Esophagus squamous epithelium (tissue), 5 donors: ENCODE measurements around the gene JAM3. TPM values are rescaled to one million over a fixed set of nuclear protein-coding genes. Genes with fewer than 3 reads are reported as not detected.

Source experiments
- DNase-seq: peaks from one replicate; lab custom pipeline; 2025; lab: John Stamatoyannopoulos, UW
- H3K27ac ChIP-seq, 4 donors: fragments of 200-600 bp; sonication (generic); one replicate each; pipeline ENCODE4 v1.5.1; 2016 to 2019; ENCODE audit warnings: mild to moderate bottlenecking in 1 of 4
- H3K27me3 ChIP-seq, 4 donors: fragments of 200-600 bp; sonication (generic); 1 replicate in 3 of 4; 2 replicates in 1 of 4; pipeline versions ENCODE4 v1.5.1 to v1.6.0; 2017 to 2021; ENCODE audit warnings: antibody characterized with exemption in 1 of 4
- H3K36me3 ChIP-seq, 3 donors: fragments of 200-600 bp; sonication (generic); one replicate each; pipeline ENCODE4 v1.5.1; 2016 to 2019
- H3K4me1 ChIP-seq, 3 donors: fragments of 200-600 bp; sonication (generic); one replicate each; pipeline ENCODE4 v1.5.1; 2017 to 2019
- H3K4me3 ChIP-seq, 4 donors: fragments of 200-600 bp; sonication (generic); 1 replicate in 3 of 4; 2 replicates in 1 of 4; pipeline ENCODE4 v1.5.1; 2016 to 2019; ENCODE audit warnings: mild to moderate bottlenecking in 2 of 4, moderate library complexity in 1 of 4
- H3K9me3 ChIP-seq, 3 donors: fragments of 200-600 bp; sonication (generic); one replicate each; pipeline ENCODE4 v1.5.1; 2016 to 2019
- POLR2A ChIP-seq, 4 donors: fragments of 450-650 bp; IDR thresholded peaks; one replicate each; pipeline ENCODE4 v1.6.1; 2017; ENCODE audit warnings: antibody characterized with exemption in 4 of 4, mild to moderate bottlenecking in 4 of 4, moderate library complexity in 3 of 4
- WGBS, 2 donors: methylation state at CpG; one replicate each; pipeline ENCODE4 v1.1.5; 2018; 5-methylcytosine and 5-hydroxymethylcytosine counted together
- intact Hi-C: fragments of 100-400 bp; cut with DNase I; formaldehyde crosslinking; loops from one replicate; pipeline ENCODE4 v1.15.0; 2022
- total RNA-seq, 4 donors: library from RNA; depleted of rRNA; stranded (reverse); fragments of >200 nt; gene quantifications; one replicate each; pipeline ENCODE4 v1.1.0, GENCODE V29; 2016
- TF ChIP-seq, protein P1 (sequence below), 6 experiments: fragments of 450-650 bp in 4 of 6; fragments of 200-600 bp in 2 of 6; sonication (generic) in 2 of 6; IDR thresholded peaks; one replicate each; pipeline ENCODE4 v1.5.1; 2016 to 2019; ENCODE audit warnings: antibody characterized with exemption in 6 of 6, mild to moderate bottlenecking in 4 of 6, moderate library complexity in 4 of 6
- donor health status: DM: yes; HTN: yes; CAD: no.

Gene JAM3
- total RNA-seq, 4 donors from 2014 or later = 1.6 to 21.4 (median 7.9) TPM

DNA sequence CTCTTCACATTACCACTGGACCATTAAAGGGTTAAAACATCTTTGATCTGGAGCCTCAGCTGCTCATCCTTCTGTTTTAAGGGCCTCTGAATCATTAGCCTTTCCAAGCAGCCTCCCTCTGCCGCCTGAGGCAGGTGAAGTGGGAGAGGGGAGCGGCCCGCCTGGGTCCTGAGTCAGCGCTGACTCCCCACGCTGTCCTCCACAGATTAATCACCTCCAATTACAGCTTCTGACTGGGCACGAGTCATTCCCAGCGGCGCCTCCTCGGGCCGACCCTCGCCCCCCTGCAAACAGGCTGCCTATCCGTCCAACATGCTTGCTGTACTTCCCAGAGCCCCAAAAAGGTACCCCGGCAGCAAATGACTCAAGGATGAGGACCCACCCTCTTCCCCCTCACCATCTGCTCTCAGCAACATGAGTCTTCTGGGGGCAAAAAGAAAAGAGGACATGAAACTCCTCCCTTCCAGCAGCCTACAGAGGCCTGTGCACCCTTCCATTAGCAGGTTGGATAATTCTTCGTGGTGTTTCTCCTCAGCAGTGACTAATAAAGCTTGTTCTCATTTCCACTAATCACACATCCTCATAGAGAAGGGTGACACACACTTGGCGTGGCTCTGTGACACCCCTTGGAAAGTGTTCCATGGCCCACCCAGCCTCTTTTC lies 44.3 kb upstream of the JAM3 start:
- Histone ChIP-seq H3K27me3 (peaks cover 0 to 35% (median 0%) of the 10 kb centered on the region in 4 donors), H3K27ac (no peak overlapping the region), H3K9me3 (no peaks in the 10 kb centered on the region), H3K4me1 (peaks cover 0 to 11% (median 3%) of the 10 kb centered on the region in 3 donors), H3K36me3 (no peaks in the 10 kb centered on the region), H3K4me3 (no peak overlapping the region)
- WGBS, 2 donors = 29 to 40% methylated on average over 4 to 5 of the region's 15 CpGs
- no peak for DNase-seq
- TF ChIP-seq, protein P1, sequence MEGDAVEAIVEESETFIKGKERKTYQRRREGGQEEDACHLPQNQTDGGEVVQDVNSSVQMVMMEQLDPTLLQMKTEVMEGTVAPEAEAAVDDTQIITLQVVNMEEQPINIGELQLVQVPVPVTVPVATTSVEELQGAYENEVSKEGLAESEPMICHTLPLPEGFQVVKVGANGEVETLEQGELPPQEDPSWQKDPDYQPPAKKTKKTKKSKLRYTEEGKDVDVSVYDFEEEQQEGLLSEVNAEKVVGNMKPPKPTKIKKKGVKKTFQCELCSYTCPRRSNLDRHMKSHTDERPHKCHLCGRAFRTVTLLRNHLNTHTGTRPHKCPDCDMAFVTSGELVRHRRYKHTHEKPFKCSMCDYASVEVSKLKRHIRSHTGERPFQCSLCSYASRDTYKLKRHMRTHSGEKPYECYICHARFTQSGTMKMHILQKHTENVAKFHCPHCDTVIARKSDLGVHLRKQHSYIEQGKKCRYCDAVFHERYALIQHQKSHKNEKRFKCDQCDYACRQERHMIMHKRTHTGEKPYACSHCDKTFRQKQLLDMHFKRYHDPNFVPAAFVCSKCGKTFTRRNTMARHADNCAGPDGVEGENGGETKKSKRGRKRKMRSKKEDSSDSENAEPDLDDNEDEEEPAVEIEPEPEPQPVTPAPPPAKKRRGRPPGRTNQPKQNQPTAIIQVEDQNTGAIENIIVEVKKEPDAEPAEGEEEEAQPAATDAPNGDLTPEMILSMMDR (IDR thresholded peaks at IDR 0.05) = no peak
- no peak for TF ChIP-seq POLR2A (IDR thresholded peaks at IDR 0.05)
- intact Hi-C loops = no loop called here

DNA sequence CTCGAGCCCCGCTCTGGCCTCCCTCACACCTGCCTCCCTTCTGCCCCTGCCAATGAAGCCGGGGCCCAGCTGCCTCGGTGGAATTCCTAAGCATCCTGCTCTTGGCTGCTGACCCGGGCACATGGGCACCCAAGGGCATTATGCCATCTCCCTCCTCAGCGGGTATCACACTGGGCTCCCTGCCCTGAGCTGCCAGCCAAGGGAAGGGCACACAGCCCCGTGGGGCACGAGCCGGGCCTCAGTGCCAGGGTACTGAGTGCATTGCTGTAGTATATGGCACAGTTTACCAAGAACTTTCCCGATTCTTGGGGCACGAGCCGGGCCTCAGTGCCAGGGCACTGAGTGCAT lies 43.8 kb upstream of the JAM3 start:
- Histone ChIP-seq H3K4me3 (no peak overlapping the region), H3K27me3 (peaks cover 0 to 37% (median 0%) of the 10 kb centered on the region in 4 donors), H3K4me1 (peaks cover 0 to 11% (median 3%) of the 10 kb centered on the region in 3 donors), H3K9me3 (no peaks in the 10 kb centered on the region), H3K36me3 (no peaks in the 10 kb centered on the region), H3K27ac (no peak overlapping the region)
- TF ChIP-seq POLR2A (IDR thresholded peaks at IDR 0.05) = no peak
- TF ChIP-seq, protein P1 (IDR thresholded peaks at IDR 0.05) = no peak
- intact Hi-C loops = no loop called here
- DNase-seq = no peak
- WGBS, 2 donors = 44 to 48% methylated on average over 11 to 12 of the region's 12 CpGs

DNA sequence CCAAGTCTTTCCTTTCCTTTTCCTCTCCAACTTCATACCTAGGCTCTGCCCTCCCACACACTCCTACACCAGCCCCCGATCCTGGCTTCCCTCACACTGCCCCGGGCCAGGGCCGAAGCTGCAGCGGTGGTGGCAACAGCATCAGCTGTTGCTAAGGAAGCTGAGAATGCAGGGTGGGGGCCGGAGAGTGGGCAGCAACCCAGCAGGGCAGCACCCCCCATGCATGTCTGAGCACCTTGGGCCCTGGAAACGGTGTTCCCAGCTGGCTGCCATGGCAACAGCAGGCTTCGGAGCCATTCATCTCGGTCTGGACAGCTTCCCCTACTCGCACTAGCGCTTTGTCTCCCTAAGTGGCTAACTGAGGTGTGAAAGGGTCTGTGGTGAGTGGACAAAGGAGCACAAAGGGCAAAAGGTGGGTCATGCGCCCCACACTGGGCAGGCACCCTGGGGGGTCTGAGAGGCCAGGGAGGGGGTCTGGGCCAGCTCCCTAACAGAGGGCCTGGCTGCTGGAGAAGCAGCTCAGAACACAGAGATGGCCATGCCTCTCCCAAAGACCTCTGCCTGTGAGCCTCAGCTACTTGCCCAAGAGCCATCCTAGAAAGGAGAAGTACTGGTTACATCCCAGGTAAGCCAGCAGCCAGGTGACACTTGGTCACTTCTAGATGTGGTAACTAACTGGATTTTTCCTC lies 42.1 kb upstream of the JAM3 start:
- no peak for DNase-seq
- WGBS, 2 donors = 16 to 38% methylated on average over 9 to 10 of the region's 11 CpGs
- H3K36me3 ChIP-seq = no peaks in the 10 kb centered on the region
- TF ChIP-seq POLR2A (IDR thresholded peaks at IDR 0.05) = no peak
- TF ChIP-seq, protein P1 (IDR thresholded peaks at IDR 0.05) = no peak
- H3K27me3 ChIP-seq = peaks cover 0 to 43% (median 0%) of the 10 kb centered on the region in 4 donors
- intact Hi-C loops = no loop called here
- H3K4me1 ChIP-seq = peaks cover 0 to 11% (median 3%) of the 10 kb centered on the region in 3 donors
- H3K9me3 ChIP-seq = no peaks in the 10 kb centered on the region
- no peak overlapping the region for H3K27ac ChIP-seq
- no peak overlapping the region for H3K4me3 ChIP-seq

DNA sequence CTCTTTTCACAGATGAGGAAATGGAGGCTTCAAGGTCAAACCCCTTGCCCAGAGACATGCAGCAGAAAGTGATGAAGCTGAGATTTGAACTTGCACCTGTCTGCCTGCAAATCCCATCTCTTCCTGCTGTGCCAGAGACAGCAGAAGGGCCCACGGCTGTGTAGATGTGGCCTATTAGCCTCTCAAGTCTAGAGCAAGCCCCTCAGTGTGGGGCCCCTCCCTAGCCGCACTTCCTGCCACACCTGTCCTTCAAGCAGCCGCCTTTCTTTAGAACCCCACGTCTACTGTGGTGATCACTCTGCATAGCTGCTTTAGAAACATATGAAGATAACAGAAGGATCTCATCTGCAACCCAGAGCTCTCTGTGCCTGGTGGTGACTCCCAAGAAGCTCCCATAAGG lies 41.2 kb upstream of the JAM3 start:
- Histone ChIP-seq H3K9me3 (no peaks in the 10 kb centered on the region), H3K27ac (no peak overlapping the region), H3K4me3 (no peak overlapping the region), H3K4me1 (peaks cover 4 to 15% (median 5%) of the 10 kb centered on the region in 3 donors), H3K27me3 (peaks cover 0 to 51% (median 0%) of the 10 kb centered on the region in 4 donors), H3K36me3 (no peaks in the 10 kb centered on the region)
- 66 to 80% methylated on average over 3 to 4 of the region's 4 CpGs for WGBS, 2 donors
- intact Hi-C loops = no loop called here
- no peak for DNase-seq
- TF ChIP-seq, protein P1 (IDR thresholded peaks at IDR 0.05) = no peak
- TF ChIP-seq POLR2A (IDR thresholded peaks at IDR 0.05) = no peak

DNA sequence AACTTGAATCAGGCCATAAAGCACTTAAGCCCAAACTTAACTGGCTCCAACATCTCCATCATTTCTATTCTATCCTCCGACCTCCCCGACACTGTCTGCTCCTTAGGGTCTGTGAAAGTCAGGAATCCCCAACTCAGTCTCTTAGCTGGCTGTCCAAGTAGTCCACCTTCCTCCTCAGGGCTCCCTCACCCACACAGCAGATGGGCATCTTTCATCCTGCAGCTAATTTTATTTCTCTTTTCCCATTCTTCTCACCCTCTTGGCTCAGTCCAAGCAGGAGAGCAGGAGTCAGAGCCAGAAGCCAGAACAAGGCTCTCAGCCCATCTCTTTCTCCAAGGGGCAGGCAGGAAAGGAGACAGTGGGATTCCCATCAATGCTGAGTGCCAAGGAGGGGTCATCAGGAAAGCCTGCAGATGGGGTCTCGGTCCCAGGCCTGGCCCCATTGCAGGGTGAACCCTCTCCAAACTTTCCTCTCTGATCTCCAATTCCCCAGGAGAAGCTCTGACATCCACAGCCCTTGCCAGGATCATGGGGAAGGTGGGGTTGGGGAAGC lies 40.4 kb upstream of the JAM3 start:
- no peak for TF ChIP-seq POLR2A (IDR thresholded peaks at IDR 0.05)
- TF ChIP-seq, protein P1 (IDR thresholded peaks at IDR 0.05) = no peak
- intact Hi-C loops = no loop called here
- Histone ChIP-seq H3K9me3 (no peaks in the 10 kb centered on the region), H3K4me1 (peaks cover 5 to 23% (median 13%) of the 10 kb centered on the region in 3 donors), H3K4me3 (no peak overlapping the region), H3K27me3 (peaks cover 0 to 58% (median 0%) of the 10 kb centered on the region in 4 donors), H3K27ac (no peak overlapping the region), H3K36me3 (no peaks in the 10 kb centered on the region)
- DNase-seq = no peak
- 76 to 83% methylated on average over 2 to 3 of the region's 3 CpGs for WGBS, 2 donors
